NCI-H524 treated with DMSO at 0.1 percent for 48 hours (cell line): ENCODE data around the gene CC2D2B.
"Not testable (repeated sequence)": the region's sequence is repeated elsewhere in the genome, so short reads cannot be mapped to it uniquely, and the experiment has no call there.

Source experiments
- DNase-seq: peaks from one replicate; lab custom pipeline; 2025; lab: John Stamatoyannopoulos, UW

Gene CC2D2B, protein sequence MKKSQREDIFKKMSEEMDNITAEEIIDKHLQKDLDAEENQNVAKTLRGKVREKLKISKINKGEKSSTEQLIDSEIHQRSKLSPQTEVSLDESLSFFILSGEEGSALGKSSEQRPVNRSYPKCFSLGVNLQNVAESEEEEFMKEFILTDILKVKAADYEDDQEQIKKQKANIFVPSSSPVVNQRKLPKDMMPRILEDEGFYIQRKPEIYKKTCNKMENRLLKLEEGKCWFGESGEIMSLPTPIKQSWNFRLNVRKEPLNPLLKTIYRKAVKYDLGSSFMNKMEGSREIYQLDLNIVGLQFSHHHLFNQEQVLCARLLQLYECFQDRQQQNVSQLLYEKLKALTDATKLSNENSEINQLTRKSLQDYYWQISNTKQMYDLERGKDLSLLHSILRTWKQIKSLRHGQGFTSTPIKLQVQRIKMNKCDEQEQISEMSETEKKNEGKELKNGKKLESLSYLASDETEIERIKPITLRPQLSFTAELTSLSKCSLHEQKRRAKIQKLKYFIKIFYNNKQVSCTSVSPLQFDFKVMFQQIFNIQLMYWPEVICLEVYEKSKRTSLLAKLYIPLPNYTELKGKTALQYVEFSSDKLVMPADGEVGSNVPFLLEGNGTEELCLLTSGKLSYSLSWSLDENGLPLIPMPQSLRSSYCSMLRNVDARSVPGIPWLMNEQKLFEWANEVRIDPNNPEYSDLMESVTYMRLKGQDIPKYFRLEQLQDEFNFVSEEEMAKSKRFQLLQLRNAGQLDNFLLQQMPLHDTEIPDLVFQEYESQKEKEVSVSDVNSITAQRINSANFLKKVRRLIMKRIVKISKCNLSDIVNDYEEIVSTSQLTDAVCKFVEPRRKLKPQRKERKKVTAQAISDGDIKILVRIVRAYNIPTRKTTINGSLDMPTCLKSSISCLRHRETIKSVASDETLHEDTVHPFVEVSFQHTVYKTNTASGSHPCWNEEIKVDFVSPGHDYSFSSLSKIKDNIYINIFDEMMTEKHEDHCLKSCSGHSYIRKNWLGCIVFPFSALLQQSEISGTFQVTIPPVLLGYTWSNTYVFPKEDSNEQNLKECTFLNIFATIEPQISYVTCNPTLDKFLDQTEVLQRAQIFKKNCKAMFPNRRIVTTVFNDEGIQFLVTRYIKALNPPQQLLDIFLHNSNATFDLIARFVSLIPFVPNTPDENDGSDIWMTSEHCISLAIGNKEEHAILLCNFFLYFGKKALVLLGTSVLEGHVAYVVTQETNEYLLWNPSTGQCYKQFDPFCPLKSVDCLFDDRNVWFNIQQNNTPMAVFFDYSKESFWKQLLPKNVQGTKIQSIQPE (N-terminal part only)

GRCh38 chr10:95907456-95908253 is at the start of gene CC2D2B:
CC2D2B (plus strand) TSS chr10:95907975; CDS start chr10:95911324, 3,349 bp downstream.
- no peak for DNase-seq

DNA sequence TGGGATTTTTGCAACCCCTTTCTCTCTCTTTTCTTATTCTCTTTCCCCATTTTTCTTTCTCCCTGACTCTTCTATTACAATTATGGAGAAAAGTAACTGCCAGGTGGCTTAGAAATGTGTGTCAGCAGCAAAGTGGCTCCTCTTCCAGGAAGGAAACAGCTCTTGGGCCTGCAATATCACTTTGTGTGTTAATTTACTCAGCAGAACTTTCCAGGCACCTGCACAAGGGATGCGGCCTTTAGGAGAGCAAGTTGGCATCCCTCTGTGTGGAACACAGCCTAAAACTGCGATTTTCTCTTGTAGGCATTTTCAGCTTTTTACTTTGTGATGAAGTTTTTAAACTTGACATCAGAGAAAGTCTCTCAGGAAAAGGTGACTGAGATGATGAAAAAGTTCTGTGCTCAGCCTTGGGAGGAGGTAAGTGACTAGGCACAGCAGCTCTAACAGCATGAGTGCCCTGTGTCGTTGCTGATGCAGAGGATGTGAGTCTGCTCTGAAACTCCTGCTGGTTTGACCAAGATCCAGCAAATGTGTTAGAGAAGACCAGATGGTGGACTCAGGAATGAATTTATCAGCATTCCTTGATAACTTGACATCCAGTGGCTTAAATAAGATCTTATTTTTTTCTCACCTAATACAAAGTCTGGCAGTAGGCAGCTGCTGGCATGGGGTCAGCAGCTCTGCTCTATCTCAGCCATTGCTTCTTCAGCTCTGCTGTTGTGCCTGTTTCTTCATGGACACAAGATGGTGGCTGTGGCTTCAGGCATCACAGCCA is 47.4 kb upstream of the CC2D2B start:
- DNase-seq, result no peak

DNA sequence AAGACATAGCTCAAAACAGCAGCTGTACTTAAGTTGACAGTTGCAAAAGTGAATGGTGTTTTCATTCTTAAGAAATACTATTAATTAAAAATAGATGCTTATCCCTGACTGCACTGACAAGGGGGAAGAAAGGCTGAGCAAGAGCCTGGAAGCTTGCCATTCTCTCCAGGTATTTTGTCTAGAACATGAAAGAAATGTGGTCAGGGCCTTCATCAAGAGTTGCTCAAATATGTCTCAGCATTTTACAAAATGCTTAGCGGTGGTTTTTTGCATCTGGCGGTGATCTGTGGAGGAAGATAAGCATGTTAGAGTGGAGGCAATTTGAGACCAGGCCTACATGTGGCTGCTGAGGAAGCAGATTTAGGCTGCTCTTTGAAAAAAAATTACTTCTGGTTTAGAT is 46.4 kb upstream of the CC2D2B start:
- DNase-seq, result no peak

DNA sequence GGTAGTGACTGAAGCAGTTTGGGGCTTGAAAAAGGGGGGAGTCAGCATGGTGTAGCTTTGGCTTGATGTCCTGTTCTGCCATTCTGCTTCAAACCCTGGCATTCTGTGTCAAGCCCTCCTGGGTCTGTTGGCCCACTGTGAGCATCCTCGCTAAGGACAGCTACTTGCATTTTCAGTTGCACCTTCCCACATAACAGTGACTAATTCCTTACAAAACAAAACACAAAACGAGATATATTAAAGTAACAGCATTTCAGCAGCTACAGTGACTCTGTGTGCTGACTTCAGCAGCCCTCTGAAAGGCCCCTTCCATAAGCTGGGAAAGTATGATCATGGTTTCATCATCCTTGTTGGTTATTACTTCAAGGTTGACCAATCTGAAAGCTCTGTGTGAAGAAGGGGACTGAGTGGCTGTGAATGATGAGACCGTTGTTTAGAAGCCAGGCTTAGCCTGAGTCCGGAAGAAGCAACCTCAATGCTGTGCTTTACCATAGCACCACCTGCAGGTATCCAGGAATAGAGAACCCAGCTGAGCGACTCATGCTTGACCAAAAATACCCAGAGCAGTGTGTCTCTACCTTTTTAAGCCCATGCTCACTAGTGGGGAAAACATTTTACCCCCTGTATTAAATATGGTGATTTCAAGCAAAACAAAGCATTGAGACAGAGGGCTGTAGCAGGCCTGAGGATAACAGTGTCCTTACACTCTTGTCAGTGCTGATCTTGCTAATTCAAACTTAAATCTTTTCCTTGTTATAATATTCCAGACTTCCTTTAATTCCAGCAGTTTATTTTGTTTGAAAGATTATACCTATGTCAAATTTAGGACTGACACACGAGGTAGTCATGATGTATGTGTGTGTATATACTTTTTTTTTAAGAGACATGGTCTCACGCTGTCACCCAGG is 42.6 kb upstream of the CC2D2B start:
- DNase-seq, result no peak

DNA sequence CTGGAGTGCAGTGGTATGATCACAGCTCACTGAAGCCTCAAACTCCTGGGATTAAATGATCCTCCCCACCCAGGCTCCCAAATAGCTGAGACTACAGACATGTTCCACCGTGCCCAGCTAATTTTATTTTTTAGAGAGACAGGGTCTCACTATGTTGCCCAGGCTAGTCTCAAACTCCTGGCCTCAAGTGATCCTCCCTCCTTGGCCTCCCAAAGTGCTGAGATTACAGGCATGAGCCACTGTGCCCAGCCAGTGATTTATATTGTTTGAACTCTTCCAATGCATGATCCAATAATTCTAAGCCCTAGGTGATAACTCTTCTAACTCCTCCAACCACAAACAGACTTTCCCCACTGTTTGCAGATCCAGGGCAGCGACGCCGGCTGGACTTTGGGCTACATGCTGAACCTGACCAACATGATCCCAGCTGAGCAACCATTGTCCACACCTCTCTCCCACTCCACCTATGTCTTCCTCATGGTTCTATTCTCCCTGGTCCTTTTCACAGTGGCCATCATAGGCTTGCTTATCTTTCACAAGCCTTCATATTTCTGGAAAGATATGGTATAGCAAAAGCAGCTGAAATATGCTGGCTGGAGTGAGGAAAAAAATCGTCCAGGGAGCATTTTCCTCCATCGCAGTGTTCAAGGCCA is 41.8 kb upstream of the CC2D2B start:
- no peak for DNase-seq

- no peak for DNase-seq
Measured at GRCh38 chr10:95866467-95866842, 41.3 kb upstream of the CC2D2B start.

GRCh38 chr10:95867866-95868265 is 39.9 kb upstream of the CC2D2B start:
- DNase-seq, result no peak

DNA sequence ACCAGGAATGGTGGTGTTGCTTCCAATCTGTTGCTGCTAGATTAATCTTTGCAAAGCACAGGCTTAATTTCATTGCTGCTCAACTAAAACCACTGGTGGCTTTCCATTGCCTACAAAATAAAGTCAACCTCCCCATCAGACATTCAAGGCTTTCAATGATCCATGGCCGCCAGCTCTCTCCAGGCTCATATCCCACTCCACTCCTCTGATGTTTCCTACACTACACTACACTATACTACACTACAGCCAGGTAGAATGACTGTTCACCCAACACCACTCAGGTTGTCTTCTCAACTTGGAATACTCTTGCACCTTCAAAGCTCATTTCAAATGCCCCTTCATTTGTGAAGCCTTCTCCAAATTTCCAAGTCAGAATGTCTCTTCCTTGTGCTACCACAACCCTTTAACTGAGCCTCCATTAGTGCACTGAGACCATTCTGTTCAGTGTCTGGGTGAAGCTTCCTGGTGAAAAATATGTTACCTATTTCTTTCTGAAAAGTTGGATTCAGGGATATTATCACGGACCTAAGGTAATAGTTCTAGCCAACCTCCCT is 35.5 kb upstream of the CC2D2B start:
- DNase-seq, result no peak

DNA sequence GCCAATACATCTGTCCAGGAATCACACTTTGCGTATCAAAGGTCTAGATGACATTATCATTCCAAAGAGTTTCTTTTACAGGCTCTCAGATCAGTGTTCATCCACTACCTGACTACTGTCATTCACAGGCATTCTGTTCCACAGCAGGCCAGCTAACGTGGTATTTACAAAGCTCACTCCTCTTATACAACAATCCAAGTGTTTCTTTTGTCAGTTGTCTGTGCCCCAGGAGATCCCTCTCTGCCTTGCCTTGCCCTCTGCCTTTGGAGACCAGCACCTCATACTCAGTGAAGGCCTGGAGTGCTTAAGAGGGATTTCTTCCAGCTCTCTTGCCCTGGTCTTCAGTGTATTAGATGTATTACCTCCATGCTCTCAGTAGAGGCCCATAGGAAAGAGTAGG is 34.6 kb upstream of the CC2D2B start:
- DNase-seq, result no peak

DNA sequence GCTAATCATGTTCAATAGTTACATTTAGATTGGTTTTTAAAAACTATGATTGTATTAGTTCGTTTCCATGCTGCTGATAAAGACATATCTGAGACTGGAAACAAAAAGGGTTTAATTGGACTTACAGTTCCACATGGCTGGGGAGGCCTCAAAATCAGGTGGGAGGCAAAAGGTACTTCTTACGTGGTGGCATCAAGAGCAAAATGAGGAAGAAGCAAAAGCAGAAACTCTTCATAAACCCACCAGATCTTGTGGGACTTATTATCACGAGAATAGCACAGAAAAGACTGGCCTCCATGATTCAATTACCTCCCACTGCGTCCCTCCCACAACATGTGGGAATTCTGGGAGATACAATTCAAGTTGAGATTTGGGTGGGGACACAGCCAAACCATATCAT is 34.1 kb upstream of the CC2D2B start:
- DNase-seq, result no peak

GRCh38 chr10:95874783-95875182 is 33.0 kb upstream of the CC2D2B start:
- not testable (repeated sequence) for DNase-seq

GRCh38 chr10:95876756-95877155 is 31.0 kb upstream of the CC2D2B start:
- no peak for DNase-seq

GRCh38 chr10:95877881-95878280 is 29.9 kb upstream of the CC2D2B start:
- no peak for DNase-seq

- no peak for DNase-seq
Measured at GRCh38 chr10:95880704-95881103, 27.1 kb upstream of the CC2D2B start.

DNA sequence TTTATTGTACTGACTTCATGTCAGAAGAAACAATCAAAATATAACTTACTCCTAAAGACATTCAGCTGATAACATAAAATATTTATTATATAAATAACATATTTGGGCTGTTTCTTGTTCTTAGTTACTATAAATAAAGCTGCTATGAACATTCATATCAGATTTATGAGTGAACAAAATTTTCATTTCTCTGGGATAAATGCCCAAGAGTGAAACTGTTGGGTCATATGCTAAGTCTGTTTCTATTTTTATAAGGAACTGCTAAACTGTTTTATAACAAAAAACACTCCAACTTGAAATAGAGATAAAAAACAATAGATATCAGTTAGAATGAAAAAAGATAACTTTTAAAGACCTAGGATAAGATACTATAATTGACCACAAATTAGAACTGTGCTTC is 26.5 kb upstream of the CC2D2B start:
- DNase-seq, result no peak

GRCh38 chr10:95889830-95890229 is 17.9 kb upstream of the CC2D2B start:
- DNase-seq, result no peak

DNA sequence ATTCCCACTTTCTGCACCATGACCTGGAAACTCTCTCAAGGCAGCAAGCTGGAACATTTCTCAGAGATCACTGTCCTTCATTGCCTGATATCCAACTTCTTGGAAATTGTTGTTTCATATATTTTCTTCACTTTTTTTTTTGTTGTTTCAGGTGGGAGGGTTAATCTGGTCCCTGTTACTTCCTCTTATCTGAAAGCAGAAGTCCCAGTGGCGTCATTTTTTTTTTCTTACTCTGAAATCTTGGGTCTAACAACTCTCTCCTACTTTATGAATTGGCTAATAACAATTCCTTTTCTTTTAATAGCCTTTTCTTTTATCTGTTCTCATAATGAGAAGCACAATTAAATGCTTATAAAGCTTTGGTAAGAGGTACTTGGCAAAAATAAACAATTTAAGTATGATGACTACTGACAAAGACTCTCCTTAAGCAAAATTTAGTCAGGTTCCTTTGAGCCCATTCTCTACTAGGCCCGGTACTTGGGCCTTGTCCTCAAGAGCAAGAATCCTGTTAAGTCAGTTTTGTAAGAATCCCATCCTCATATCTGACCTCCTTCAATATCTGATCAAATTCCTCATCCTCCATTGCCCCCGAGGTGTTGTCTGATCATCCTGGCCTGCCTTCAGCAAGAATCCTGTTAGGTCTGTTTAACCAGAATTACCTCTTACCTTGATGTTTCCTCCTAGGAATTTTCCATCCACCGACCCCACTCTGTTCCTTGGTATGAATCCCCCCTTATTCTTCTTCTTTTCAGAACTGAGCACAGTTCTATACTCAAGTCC is 11.5 kb upstream of the CC2D2B start:
- DNase-seq, result no peak
